ENCODE results near the gene ACAN.

The ACAN gene

GRCh38 chr15:88843334-88843733 is 40.1 kb downstream of the ACAN start:
- DNase-seq (ENCODE audit: low read depth), result no peak

GRCh38 chr15:88844749-88845386 is 41.6 kb downstream of the ACAN start:
- no peak for DNase-seq (ENCODE audit: low read depth)

DNA sequence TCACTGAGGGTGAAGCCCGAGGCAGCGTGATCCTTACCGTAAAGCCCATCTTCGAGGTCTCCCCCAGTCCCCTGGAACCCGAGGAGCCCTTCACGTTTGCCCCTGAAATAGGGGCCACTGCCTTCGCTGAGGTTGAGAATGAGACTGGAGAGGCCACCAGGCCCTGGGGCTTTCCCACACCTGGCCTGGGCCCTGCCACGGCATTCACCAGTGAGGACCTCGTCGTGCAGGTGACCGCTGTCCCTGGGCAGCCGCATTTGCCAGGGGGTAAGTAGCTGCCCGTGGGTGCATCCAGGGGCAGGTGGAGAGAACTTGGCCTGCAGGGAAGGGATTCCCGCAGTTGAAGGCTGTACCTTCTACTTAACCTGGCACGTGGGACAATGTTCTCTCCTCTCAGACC is 42.4 kb downstream of the ACAN start:
- no peak for DNase-seq (ENCODE audit: low read depth)

DNA sequence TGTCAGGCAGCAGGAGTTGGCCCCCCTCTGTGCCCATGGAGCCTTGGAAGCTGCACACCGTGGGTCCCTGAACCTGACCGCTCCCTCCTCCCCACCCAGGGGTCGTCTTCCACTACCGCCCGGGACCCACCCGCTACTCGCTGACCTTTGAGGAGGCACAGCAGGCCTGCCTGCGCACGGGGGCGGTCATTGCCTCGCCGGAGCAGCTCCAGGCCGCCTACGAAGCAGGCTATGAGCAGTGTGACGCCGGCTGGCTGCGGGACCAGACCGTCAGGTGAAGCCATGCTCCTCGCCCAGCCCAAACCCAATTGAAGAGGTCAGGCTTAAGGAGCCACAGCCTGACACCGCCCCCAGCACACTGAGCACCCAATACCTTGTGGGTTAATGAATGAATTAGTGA is 43.9 kb downstream of the ACAN start:
- DNase-seq (ENCODE audit: low read depth), result no peak

GRCh38 chr15:88848203-88848602 is 45.0 kb downstream of the ACAN start:
- no peak for DNase-seq (ENCODE audit: low read depth)

DNA sequence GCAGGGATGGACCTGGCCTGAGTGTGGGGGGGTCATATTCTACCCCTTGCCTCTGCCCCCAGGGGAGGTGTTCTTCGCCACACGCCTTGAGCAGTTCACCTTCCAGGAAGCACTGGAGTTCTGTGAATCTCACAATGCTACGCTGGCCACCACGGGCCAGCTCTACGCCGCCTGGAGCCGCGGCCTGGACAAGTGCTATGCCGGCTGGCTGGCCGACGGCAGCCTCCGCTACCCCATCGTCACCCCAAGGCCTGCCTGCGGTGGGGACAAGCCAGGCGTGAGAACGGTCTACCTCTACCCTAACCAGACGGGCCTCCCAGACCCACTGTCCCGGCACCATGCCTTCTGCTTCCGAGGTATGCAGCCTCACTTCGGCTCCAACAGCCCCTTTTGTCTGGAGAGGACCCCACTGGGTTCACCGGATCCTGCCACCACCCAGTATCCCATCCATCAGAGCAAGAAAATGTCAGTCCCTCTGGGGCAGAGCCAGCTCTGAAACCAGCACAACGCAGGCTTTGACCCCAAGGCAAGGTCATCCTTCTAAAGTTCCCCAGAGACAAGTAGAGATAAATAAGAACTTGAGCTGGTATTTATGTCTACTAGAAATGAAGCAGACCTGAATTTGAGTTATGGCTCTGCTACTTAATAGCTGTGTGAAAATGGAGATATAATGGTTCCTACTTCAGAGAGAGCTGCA is 46.3 kb downstream of the ACAN start:
- no peak for DNase-seq (ENCODE audit: low read depth)

GRCh38 chr15:88852476-88852875 is 49.2 kb downstream of the ACAN start:
- DNase-seq (ENCODE audit: low read depth), result no peak

GRCh38 chr15:88858934-88859333 is 55.7 kb downstream of the ACAN start:
- DNase-seq (ENCODE audit: low read depth), result no peak

DNA sequence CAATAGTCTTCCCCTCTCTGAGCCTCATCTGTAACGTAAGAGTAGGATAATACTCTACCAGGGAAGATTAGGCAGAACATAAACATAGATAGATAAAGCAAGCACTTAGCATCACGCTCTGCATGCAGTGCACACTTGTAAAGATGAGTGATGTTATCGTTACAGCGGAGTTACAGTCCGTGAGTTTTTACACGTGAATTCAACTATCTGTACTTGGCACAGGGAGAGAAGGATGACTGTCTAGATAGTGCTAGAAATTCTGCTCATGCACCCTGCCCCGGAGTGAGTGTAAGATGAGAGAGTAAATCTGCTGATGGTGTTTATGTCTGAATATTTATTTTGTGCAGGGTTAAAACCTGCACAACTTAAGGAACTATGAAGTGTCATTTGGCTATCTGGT is 56.3 kb downstream of the ACAN start:
- no peak for DNase-seq (ENCODE audit: low read depth)

GRCh38 chr15:88860212-88860611 is 57.0 kb downstream of the ACAN start:
- DNase-seq (ENCODE audit: low read depth), result no peak

DNA sequence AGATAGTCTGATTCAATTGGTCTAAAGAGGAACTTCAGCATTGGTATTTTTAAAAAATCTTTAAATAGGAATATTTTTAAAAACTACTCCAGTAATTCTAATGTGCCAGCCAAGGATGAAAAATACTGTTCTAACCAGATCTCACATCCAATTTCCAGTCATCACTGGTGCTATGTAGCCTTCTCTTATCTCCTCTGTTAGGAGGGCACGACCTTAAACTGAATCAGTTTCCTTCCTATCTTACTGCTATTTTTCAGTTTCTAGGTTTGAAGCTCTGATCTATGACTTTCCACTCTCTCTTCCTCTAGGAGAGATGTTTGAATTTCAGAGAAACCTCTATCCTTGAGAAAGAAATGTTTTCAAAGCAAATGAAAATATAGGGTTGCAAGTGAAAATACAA is 60.2 kb downstream of the ACAN start:
- DNase-seq (ENCODE audit: low read depth), result no peak

DNA sequence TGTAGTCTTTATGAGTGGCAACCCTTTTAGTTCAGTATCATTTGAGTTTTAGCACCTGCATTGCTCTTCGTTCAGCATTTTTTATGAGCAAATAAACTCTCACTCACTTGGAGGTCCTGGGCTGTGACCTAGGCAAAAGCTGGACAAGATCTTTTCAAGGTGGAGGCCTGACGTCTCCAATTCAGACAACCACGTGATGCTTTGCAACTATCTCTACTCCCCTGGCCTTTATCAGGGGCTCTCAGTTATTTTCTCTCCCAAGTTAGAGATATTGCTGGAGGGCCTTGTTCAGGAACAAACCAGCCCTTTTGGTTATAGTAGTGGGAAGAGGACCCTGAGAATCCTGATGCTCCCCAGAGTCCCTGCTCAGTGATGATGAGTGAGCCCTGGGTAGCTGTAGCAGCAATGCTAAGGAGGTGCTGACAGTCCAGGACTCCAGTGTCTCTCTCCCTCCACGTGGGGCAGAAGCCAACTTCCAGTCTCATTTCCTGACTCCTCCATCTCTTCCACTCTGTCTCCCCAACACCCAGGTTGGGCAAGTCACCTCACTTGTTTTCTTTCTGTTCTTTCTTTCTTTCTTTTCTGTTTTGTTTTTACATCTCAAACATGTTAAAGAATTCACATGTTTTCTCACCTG is 61.7 kb downstream of the ACAN start:
- DNase-seq (ENCODE audit: low read depth), result no peak

GRCh38 chr15:88865498-88866099 is 62.4 kb downstream of the ACAN start:
- no peak for DNase-seq (ENCODE audit: low read depth)

DNA sequence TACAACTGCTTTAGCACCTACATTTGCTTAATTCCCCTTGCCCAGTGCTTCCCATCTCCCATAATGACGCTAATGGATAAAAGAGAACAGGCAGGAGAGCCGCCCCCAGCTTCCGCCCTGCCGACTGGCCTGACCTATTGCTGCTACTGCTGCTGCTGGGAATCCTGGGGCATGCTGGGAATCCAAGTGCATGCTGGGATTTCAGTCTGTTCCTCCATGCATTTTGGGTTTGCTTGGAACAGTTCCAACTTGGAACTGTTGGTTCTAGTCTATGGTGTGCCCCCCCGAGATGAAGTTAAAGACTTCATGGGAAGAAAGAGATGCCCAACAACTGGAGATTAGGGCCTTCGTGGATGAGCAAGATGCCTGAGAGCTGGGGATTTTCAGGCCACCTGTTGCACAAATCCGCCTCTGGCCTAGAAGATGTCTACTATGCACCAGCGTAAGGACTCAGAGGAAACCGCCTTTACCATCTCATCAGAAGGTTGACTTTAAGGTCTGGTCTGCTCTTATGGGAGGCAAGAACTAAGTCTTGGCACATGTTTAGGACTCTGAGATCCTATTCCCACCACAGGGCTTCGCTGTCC is 63.2 kb downstream of the ACAN start:
- no peak for DNase-seq (ENCODE audit: low read depth)

GRCh38 chr15:88871313-88871712 is 68.1 kb downstream of the ACAN start:
- no peak for DNase-seq (ENCODE audit: low read depth)

- DNase-seq (ENCODE audit: low read depth), result peak; percentile 63
These were observed 68.9 kb downstream of the ACAN start for GRCh38 chr15:88872106-88872505.

- DNase-seq (ENCODE audit: low read depth), result no peak
These were observed 69.5 kb downstream of the ACAN start for GRCh38 chr15:88872706-88873105.

DNA sequence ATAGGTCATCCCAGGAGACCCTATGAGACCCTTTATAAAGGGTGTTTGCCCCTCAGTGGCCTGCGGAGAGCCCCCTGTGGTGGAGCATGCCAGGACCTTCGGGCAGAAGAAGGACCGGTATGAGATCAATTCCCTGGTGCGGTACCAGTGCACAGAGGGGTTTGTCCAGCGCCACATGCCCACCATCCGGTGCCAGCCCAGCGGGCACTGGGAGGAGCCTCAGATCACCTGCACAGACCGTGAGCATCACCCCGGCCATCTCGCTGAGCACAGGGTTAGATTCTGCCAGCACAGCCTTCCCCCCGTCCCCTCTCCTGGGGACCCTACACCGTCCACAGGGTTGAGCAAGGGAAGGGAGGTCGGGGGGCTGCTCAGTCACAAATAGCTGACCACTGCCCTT is 70.5 kb downstream of the ACAN start:
- DNase-seq (ENCODE audit: low read depth), result no peak

DNA sequence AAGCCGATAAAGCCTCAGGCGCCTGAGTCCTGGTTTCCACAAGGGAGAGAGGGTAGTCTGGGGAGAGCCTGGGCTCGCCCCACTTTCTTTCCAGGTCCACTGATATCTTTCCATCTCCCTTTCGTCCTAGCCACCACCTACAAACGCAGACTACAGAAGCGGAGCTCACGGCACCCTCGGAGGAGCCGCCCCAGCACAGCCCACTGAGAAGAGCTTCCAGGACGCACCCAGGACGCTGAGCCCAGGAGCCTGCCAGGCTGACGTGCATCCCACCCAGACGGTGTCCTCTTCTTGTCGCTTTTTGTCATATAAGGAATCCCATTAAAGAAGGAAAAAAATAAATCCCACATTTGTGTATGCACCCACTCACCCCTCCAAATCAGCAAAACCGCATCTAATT is 71.0 kb downstream of the ACAN start:
- DNase-seq (ENCODE audit: low read depth), result no peak

GRCh38 chr15:88874684-88875083 is 71.4 kb downstream of the ACAN start:
- DNase-seq (ENCODE audit: low read depth), result no peak

- DNase-seq (ENCODE audit: low read depth), result no peak
These were observed 73.3 kb downstream of the ACAN start for GRCh38 chr15:88876573-88876972.

- DNase-seq (ENCODE audit: low read depth), result no peak
These were observed 74.2 kb downstream of the ACAN start for GRCh38 chr15:88877415-88877814.

GRCh38 chr15:88877906-88878305 is 74.7 kb downstream of the ACAN start:
- DNase-seq (ENCODE audit: low read depth), result no peak

Data from EH (cell line).